Fibroblast of peridontal ligament (primary cell): ENCODE results near the gene SHISAL2A.

Source experiments
- DNase-seq: peaks from one replicate; pipeline ENCODE4 v3.0.0-alpha.2; 2010; ENCODE audit errors: extremely low read depth

SHISAL2A gene

DNA sequence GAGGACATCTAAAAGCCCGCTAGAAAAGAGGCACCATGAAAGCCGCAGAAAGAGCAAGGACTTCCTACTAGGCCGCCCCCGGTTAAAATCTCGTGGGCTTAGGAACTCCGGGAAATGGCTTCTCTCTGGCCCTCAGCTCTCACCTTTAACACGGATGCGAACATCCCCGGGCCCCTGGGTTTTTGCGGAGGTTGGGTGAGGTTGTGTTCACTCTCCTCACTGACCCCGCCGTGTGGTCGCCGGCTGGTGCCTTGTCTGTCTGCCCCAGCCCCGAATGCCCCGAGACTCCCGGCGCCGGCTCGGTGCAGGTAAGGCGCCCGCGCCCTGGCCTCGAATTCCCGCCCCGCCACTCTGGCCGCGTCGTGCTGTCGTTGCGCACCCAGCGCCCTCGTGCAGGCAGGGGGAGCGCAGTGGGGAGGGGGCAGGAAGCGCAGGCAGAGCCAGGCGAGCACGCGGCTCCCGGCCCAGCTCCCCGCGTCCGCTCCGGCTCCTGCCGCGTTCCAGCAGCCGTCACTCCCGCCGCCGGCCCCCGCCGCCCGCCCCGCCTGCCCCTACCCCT is at the start of gene SHISAL2A:
SHISAL2A (plus strand) TSS at position 437 of the 559 bp plus-strand sequence. CDS start 326 bp downstream, outside the sequence.
- no peak for DNase-seq

DNA sequence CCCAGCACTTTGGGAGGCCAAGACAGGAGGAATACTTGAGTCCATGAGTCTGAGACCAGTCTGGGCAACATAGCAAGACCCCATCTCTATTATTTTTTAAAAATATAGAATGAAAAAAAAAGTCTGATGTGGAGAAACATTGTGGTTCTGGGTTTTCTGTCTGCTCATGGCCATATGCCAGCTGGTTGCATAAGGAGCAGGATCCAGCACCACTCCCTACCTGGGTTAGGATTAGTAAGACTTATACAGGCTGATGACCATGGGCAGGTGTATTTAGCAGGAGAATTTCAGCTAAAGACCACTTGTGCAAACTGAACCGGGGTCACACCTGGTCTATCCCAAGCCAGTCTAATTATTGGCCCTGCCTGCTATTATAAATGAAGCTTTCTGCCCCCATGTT is 47.5 kb upstream of the SHISAL2A start:
- no peak for DNase-seq

- no peak for DNase-seq
Observed at GRCh38 chr1:52588027-52588426, 44.9 kb upstream of the SHISAL2A start.

DNA sequence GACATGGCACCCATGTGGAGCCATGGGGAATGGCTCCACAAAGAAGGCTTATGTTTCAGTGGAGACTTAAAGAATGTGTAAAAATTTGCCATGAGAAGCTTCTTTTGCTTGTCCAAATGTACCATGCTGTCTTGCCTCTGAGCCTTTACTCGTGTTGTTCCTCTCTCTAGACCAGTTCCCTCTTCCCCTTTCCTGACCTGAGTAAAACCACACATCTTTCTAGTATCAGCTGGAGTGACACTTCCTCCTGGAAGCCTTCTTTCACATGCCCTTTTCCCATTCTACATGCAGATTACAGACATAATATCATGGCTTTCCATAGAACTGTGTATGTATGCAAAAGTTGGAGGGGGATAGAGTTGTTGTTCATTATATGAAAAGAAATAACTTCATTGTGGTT is 44.4 kb upstream of the SHISAL2A start:
- no peak for DNase-seq

- DNase-seq: no peak
Observed at GRCh38 chr1:52590266-52590665, 42.7 kb upstream of the SHISAL2A start.

- DNase-seq: no peak
Observed at GRCh38 chr1:52592637-52593323, 40.2 kb upstream of the SHISAL2A start.

GRCh38 chr1:52593495-52593894 is 39.5 kb upstream of the SHISAL2A start:
- DNase-seq: peak; percentile 41

DNA sequence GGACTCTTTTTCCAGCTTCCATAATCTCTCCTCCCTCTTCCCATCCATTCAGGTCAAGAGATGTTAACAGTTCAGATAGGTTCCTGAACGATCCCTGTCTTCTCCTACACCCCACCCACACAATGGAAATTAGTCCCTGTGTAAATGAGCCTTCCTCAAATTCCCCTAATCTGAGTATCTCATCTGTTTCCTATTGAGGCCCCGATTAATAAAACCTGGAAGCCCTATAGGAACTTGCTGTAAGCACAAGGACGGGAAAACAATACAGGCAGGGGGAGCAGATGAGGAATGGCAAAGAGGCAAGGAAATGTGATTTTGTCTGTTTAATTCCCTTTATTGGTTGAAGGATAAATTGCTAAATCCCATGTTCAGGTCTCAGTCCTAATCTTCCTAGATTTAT is 37.9 kb upstream of the SHISAL2A start:
- DNase-seq: no peak

- DNase-seq: no peak
Observed at GRCh38 chr1:52597912-52598311, 35.1 kb upstream of the SHISAL2A start.

- no peak for DNase-seq
Observed at GRCh38 chr1:52598729-52599128, 34.2 kb upstream of the SHISAL2A start.

DNA sequence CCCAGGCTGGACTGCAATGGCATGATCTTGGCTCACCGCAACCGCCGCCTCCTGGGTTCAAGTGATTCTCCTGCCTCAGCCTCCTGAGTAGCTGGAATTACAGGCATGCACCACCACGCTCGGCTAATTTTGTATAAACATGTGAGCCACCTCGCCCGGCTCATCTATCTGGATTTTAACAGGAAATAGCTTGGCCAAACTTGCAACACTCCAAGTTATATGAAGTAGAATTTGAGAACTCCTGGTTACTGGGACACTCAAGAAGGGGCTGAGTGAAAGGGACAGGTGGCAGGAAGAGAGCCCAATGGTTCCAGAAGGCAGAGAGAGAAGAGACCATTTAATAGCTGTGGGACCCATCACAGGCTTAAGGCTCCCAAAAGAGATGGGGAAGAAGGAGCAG is 33.7 kb upstream of the SHISAL2A start:
- DNase-seq: no peak

DNA sequence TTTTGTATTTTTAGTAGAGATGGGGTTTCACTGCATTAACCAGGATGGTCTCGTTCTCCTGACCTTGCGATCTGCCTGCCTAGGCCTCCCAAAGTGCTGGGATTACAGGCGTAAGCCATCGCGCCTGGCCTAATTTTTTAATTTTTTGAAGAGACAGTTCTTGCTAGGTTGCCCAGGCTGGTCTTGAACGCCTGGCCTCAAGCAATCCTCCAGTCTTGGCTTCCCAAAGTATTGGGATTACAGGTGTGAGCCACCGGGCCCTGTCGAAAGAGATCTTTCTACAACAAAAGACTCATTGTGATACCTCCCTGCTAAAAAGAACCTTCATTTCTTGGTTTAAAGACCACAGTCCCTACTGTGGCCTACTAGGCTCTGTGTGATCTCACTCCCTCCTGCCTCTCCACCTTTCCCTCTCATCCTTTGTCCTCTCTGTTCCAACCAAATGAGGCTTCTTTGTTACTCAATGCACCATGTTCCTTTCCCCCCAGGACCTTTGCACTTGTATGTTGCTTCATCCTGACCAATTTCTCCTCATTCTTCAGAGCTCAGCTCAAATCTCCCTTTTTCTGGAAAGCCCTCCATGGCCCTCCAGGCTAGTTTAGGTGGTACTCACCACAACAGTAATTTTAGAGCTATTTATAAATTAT is 32.3 kb upstream of the SHISAL2A start:
- DNase-seq: no peak

DNA sequence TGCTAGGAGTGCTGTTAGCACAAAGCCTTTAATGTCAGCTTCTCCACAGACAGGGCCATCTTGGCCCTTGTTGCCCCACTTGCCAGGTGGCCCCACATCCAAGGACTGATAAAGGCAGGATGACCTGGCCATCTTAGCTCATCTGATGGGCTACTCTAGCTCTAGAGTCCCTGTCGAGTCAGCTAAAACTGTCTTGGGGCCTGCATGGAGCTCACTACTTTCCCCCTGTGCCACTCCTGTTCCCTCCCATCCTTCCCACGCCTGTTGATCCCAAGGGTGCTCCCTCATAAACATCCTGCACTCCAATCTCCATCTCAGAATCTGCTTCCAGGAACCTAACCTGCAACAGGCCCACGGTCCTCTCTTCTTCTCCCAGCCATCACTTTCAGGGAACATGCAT is 31.4 kb upstream of the SHISAL2A start:
- DNase-seq: no peak

- DNase-seq: peak; percentile 45
Observed at GRCh38 chr1:52601991-52602855, 30.7 kb upstream of the SHISAL2A start, which contains the start of gene GPX7. GPX7 (plus strand) TSS chr1:52602371; CDS start chr1:52602410, 39 bp downstream.

- DNase-seq: peak; percentile 50
Observed at GRCh38 chr1:52602856-52603600, 29.9 kb upstream of the SHISAL2A start.

- DNase-seq: no peak
Observed at GRCh38 chr1:52603630-52604029, 29.3 kb upstream of the SHISAL2A start.

DNA sequence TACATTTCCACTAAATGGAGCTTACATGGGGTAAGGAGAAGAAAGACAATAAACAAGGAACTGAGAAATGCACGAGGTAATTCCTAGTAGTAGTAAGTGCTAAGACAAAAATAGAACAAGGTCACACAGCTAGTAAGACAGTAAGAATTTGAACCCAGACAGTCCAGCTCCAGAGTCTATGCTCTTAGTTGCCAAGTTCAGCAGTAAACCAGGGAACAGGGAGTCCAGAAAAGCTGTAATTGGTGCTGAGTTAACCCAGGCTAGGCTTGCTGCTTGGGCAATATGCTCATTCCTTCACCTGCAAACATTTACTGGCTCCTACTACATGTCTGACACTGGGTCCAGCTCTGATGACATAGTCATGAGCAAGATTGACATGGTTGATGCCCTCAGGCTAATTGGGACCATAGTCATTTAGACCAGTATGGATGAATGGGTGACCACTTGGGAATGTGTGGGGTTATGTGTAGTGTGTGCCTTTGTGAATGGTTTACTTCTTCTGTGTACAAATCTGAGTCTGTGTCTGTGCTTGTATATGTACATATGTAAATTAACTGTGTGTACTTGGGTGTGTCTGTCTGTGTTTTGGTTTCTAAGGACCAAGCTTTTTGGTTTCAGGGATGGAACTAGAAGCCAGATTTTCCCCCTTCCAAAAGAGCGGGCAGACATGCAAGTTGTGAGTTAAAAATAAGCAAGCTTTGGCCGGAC is 28.8 kb upstream of the SHISAL2A start:
- peak; percentile 7 for DNase-seq

GRCh38 chr1:52613636-52614373 is 19.2 kb upstream of the SHISAL2A start:
- DNase-seq: no peak

DNA sequence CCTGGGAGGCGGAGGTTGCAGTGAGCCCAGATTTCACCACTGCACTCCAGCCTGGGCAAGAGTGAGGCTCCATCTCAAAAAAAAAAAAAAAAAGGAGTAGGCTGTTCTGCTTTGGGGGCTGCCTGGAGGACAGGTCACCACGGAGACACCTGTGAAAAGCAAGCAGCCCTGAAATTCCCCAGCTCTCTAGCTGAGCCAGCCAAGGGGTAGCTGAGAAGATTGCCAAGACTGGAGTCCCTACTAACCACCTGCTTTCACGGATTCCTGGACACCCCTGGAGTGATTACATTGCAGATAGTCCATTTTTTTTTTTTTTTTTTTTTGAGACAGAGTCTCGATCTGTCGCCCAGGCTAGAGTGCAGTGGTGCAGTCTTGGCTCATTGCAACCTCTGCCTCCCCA is 18.3 kb upstream of the SHISAL2A start:
- no peak for DNase-seq

DNA sequence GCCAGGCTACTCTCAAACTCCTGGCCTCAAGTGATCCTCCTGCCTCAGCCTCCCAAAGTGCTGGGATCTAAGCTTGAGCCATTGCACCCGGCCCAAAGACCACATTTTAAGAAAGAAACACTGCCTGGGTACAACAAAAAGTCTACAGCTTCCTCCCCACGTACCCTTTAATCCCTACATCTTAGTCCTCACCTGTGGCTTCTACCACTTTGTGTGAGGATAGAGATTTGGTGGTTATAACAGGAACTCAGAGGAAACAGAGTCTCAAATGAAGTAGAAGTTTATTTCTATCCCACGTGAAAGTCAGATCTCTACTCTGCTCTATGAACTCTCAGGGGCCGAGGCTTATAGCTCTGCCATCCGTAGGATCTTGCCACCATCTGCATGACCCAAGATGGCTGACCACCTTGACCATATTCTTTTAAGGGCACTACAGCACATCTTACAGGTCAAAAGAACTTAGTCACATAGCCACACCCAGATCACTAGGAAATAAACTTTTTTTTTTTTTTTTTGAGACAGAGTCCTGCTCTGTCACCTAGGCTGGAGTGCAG is 17.4 kb upstream of the SHISAL2A start:
- no peak for DNase-seq
